Activated CD8-positive, alpha-beta T cell treated with anti-CD3 and anti-CD28 coated beads, Interleukin-2, amount 10 ng/mL, durations not matched to agents 7 days and 5 days (primary cell): ENCODE results near the gene FBXO34. TPM values are rescaled to one million over a fixed set of nuclear protein-coding genes. Genes with fewer than 3 reads are reported as not detected.
A peak's percentile ranks its signal among the peaks of the same experiment; 100 is the strongest.
"Not testable (repeated sequence)": the region's sequence is repeated elsewhere in the genome, so short reads cannot be mapped to it uniquely, and the experiment has no call there.

Experiments
- ATAC-seq: fragments of 150-1000 bp; cut with Tn5 transposase; one replicate; pipeline ENCODE4 v1.10.0; 2021; ENCODE audit warnings: moderate library complexity
- CTCF ChIA-PET: fragments of 350-600 bp; sonication (Branson Sonifier 250); formaldehyde crosslinking; loops from one replicate; lab custom pipeline; 2021; ENCODE audit warnings: antibody characterized with exemption; lab: Charles Lee
- POLR2A ChIA-PET: fragments of 350-600 bp; sonication (Branson Sonifier 250); formaldehyde crosslinking; loops from one replicate; lab custom pipeline; 2021; ENCODE audit warnings: antibody characterized with exemption; lab: Charles Lee
- DNase-seq: peaks from one replicate; pipeline ENCODE4 v3.0.0-alpha.2; 2020
- H3K27ac Mint-ChIP-seq: one replicate; pipeline ENCODE4 v1.8.0; 2021; ENCODE audit warnings: mild to moderate bottlenecking, mixed read lengths
- H3K27me3 Mint-ChIP-seq: one replicate; pipeline ENCODE4 v1.8.0; 2021; ENCODE audit warnings: low read depth, mixed read lengths
- H3K36me3 Mint-ChIP-seq: one replicate; pipeline ENCODE4 v1.8.0; 2021; ENCODE audit warnings: low read depth, mixed read lengths
- H3K4me1 Mint-ChIP-seq: one replicate; pipeline ENCODE4 v1.8.0; 2021; ENCODE audit warnings: low read depth, mixed read lengths
- H3K4me3 Mint-ChIP-seq: one replicate; pipeline ENCODE4 v1.8.0; 2021; ENCODE audit warnings: mild to moderate bottlenecking, mixed read lengths
- H3K9me3 Mint-ChIP-seq: one replicate; pipeline ENCODE4 v1.8.0; 2022; ENCODE audit warnings: mixed read lengths; ENCODE audit not compliant: insufficient read depth
- total RNA-seq, 2 experiments: library from RNA; stranded (reverse); gene quantifications; one replicate each; pipeline ENCODE4 v1.2.3, GENCODE V29; 2021

FBXO34 gene
- total RNA-seq, 2 experiments from 2014 or later, result 17.4 to 18.3 TPM

- POLR2A ChIA-PET, result interaction anchor here (0.9 to 1.1 kb wide), 2 partner anchors 21 to 56 kb away, joined by 3 to 4 read pairs; no protein-coding TSS in a partner anchor
- peaks cover 66% of the 10 kb centered on the region for H3K4me1 Mint-ChIP-seq
- ATAC-seq, result peak; percentile 37
Measured at GRCh38 chr14:55333711-55334485, 62.7 kb downstream of the FBXO34 start.

DNA sequence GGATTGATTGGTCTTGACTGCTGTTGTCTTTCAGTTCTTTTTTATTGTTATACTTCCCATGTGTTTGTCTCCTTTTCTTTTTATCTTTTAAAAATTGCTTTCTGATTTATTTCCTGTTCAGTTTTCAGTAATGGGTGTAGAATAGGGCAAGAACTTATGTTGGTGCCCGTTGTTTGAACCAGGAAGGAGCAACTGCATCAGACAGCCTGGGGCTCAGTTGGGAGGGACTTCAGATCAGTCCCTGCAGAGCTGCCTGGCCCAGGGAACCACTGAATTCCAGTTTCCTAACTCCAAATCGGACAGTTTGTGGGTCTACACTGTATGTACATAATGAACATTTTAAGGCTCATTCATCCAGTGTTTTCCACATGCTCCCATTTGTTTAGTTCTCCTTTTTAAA lies 64.9 kb downstream of the FBXO34 start:
- H3K9me3 Mint-ChIP-seq, result no peaks in the 10 kb centered on the region
- no peak overlapping the region for H3K4me3 Mint-ChIP-seq
- DNase-seq (peak; percentile 46), ATAC-seq (no peak)
- CTCF ChIA-PET, result interaction anchor here (1.0 to 1.3 kb wide), 2 partner anchors 11 to 18 kb away, joined by 3 to 8 read pairs; no protein-coding TSS in a partner anchor
- POLR2A ChIA-PET, result no interaction called here
- peak overlapping the region; percentile 17 for H3K27ac Mint-ChIP-seq
- peaks cover 5% of the 10 kb centered on the region for H3K36me3 Mint-ChIP-seq
- peaks cover 71% of the 10 kb centered on the region for H3K4me1 Mint-ChIP-seq
- no peaks in the 10 kb centered on the region for H3K27me3 Mint-ChIP-seq

More at GRCh38 chr14:55333711-55334485, 62.7 kb downstream of the FBXO34 start:
- no peaks in the 10 kb centered on the region for H3K9me3 Mint-ChIP-seq
- no peaks in the 10 kb centered on the region for H3K27me3 Mint-ChIP-seq
- peak overlapping the region; percentile 64 for H3K4me3 Mint-ChIP-seq
- H3K36me3 Mint-ChIP-seq, result peaks cover 5% of the 10 kb centered on the region
- DNase-seq, result no peak
- CTCF ChIA-PET, result interaction anchor here (0.7 to 3.4 kb wide), 15 partner anchors 12 to 122 kb away, joined by 3 to 36 read pairs (median 4); partner anchors contain the start of gene FBXO34
- H3K27ac Mint-ChIP-seq, result peak overlapping the region; percentile 83

GRCh38 chr14:55336691-55337090 lies 65.5 kb downstream of the FBXO34 start:
- peak overlapping the region; percentile 17 for H3K27ac Mint-ChIP-seq
- H3K4me3 Mint-ChIP-seq, result no peak overlapping the region
- H3K9me3 Mint-ChIP-seq, result no peaks in the 10 kb centered on the region
- CTCF ChIA-PET, result interaction anchor here (1.0 to 1.3 kb wide), 2 partner anchors 10 to 18 kb away, joined by 3 to 8 read pairs; no protein-coding TSS in a partner anchor
- no peaks in the 10 kb centered on the region for H3K27me3 Mint-ChIP-seq
- POLR2A ChIA-PET, result no interaction called here
- peaks cover 72% of the 10 kb centered on the region for H3K4me1 Mint-ChIP-seq
- no peak for ATAC-seq
- DNase-seq, result no peak
- peaks cover 5% of the 10 kb centered on the region for H3K36me3 Mint-ChIP-seq

DNA sequence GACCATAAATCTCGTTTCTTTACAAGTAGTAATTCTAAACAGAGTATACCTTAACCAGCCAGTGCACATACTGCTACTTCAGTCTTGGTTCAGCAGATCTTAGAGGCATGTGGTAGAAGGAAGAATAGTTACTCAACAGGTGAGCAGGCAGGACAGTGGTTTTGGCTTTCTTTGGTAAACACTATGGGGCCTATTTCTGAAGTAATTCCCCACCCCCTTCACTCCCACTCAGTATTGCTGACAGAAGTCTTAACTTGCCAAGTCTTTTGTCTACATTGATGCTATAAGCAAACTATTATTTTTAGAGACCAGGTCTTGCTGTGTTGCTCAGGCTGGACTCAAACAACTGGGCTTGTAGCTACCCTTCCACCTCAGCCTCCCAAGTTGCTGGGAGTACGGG lies 68.5 kb downstream of the FBXO34 start:
- POLR2A ChIA-PET, result interaction anchor here (0.6 kb wide), 1 partner anchor 14 kb away, joined by 3 read pairs; no protein-coding TSS in a partner anchor
- peaks cover 4% of the 10 kb centered on the region for H3K36me3 Mint-ChIP-seq
- no peak for DNase-seq

DNA sequence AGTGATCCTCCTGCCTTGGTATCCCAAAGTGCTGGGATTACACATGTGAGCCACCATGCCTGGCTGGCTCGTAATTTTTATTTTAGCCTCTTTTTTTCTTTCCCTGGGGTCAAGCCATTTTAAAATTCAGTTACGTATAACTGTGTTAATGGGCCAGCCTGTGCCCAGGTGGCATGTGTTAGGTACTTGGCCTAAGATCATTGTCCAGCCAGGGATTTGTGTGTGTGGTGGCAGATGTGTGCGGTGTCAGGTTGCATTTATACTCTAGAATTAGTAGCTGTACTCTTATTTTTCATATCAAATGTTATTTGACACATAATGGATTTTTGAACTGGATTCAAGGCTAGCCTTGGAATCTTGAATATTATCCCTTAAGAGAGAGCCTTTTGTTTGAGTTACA lies 69.3 kb downstream of the FBXO34 start:
- no peak overlapping the region for H3K27ac Mint-ChIP-seq
- no peaks in the 10 kb centered on the region for H3K27me3 Mint-ChIP-seq
- DNase-seq (no peak), ATAC-seq (no peak)
- ChIA-PET POLR2A (interaction anchor here (0.6 kb wide), 1 partner anchor 13 kb away, joined by 3 read pairs; no protein-coding TSS in a partner anchor), CTCF (interaction anchor here (1.4 to 3.5 kb wide), 2 partner anchors 10 to 15 kb away, joined by 3 to 26 read pairs; no protein-coding TSS in a partner anchor)
- H3K36me3 Mint-ChIP-seq, result peaks cover 2% of the 10 kb centered on the region
- no peak overlapping the region for H3K4me3 Mint-ChIP-seq
- H3K9me3 Mint-ChIP-seq, result no peaks in the 10 kb centered on the region
- peaks cover 36% of the 10 kb centered on the region for H3K4me1 Mint-ChIP-seq

More for the DNA sequence above, 68.5 kb downstream of the FBXO34 start:
- CTCF ChIA-PET, result interaction anchor here (0.6 to 3.5 kb wide), 4 partner anchors 11 to 69 kb away, joined by 3 to 26 read pairs (median 3); no protein-coding TSS in a partner anchor
- ATAC-seq, result no peak
- Mint-ChIP-seq H3K9me3 (no peaks in the 10 kb centered on the region), H3K27ac (peak overlapping the region; percentile 14), H3K4me1 (peaks cover 43% of the 10 kb centered on the region), H3K27me3 (no peaks in the 10 kb centered on the region), H3K4me3 (no peak overlapping the region)

DNA sequence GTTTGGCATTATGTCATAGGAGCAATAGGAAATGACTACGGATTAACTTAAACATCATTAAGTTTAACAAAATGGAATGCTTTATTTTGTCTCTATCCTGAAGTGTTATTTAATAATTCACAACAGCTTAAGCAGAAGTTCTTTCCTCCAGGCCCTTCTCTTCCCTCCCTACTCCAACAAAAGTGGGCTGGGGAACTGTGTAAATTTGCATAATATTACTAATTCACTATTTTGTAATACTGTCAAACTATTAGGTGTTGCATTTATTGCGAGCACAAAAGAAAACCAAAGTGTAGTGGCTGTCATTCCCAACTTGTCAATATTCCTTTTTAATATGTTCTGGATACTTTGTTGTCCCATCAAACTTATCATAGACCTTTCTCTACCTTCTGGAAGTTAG lies 70.6 kb downstream of the FBXO34 start:
- DNase-seq (no peak), ATAC-seq (no peak)
- H3K27me3 Mint-ChIP-seq, result no peaks in the 10 kb centered on the region
- CTCF ChIA-PET, result interaction anchor here (2.8 kb wide), 1 partner anchor 12 kb away, joined by 12 read pairs; no protein-coding TSS in a partner anchor
- no peaks in the 10 kb centered on the region for H3K9me3 Mint-ChIP-seq
- POLR2A ChIA-PET, result no interaction called here
- no peak overlapping the region for H3K27ac Mint-ChIP-seq
- no peak overlapping the region for H3K4me3 Mint-ChIP-seq
- H3K36me3 Mint-ChIP-seq, result peaks cover 2% of the 10 kb centered on the region
- H3K4me1 Mint-ChIP-seq, result peaks cover 28% of the 10 kb centered on the region

- H3K4me3 Mint-ChIP-seq, H3K9me3 Mint-ChIP-seq, H3K27me3 Mint-ChIP-seq, H3K36me3 Mint-ChIP-seq, DNase-seq, ATAC-seq, POLR2A ChIA-PET, H3K27ac Mint-ChIP-seq: not testable (repeated sequence)
- H3K4me1 Mint-ChIP-seq, result peaks cover 24% of the 10 kb centered on the region
- CTCF ChIA-PET, result interaction anchor here (1.9 to 2.8 kb wide), 3 partner anchors 10 to 74 kb away, joined by 7 to 17 read pairs (median 12); partner anchors contain the start of gene FBXO34
Measured at GRCh38 chr14:55344582-55345163, 73.5 kb downstream of the FBXO34 start.

DNA sequence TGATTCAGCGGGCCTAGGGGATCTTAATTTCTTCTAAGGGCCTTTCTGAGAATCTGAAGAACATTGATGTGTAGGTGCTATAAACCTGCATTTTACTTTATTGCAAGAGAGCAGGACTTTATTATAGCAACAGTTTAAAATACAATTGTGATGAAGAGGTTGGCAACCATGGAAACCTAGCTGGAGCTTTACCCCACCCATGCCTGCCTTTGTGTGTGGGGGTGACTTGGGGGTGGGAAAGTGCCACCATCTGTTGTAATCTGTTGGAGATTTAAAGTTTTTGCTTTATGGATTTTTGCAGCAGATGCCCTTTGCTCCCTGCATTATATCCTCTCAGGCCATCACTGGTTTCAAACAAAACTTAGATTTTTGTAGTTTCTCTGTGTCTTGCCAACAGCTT lies 75.8 kb downstream of the FBXO34 start:
- DNase-seq (no peak), ATAC-seq (no peak)
- Mint-ChIP-seq H3K4me3 (no peak overlapping the region), H3K9me3 (no peaks in the 10 kb centered on the region), H3K36me3 (peaks cover 7% of the 10 kb centered on the region), H3K4me1 (peaks cover 17% of the 10 kb centered on the region), H3K27ac (no peak overlapping the region), H3K27me3 (no peaks in the 10 kb centered on the region)
- ChIA-PET POLR2A (interaction anchor here (0.7 kb wide), 1 partner anchor 9 kb away, joined by 3 read pairs; no protein-coding TSS in a partner anchor), CTCF (interaction anchor here (1.0 to 2.9 kb wide), 5 partner anchors 8 to 81 kb away, joined by 3 to 19 read pairs (median 4); partner anchors contain the start of gene FBXO34)

DNA sequence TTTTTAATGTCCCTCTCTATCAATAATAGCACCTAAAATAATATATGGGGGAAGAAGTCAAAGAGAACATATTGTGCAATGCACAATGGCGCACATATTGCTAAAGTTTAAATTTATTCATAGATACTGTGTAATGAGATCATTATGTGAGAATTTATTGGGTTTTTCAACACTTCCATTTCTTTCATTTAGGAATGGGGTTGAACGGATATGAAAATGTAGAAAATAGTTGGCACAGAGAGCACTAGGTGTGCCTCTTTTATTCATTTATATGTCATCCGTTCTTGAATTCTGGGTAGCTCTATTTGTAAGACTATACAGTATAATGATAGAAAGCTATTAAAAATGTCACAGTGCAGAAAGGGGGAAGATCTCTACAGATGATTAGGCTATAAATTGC lies 76.5 kb downstream of the FBXO34 start:
- peaks cover 17% of the 10 kb centered on the region for H3K4me1 Mint-ChIP-seq
- POLR2A ChIA-PET, result interaction anchor here (0.5 to 0.7 kb wide), 2 partner anchors 10 to 20 kb away, joined by 3 read pairs; no protein-coding TSS in a partner anchor
- H3K36me3 Mint-ChIP-seq, result peaks cover 9% of the 10 kb centered on the region
- no peak overlapping the region for H3K27ac Mint-ChIP-seq
- H3K4me3 Mint-ChIP-seq, result no peak overlapping the region
- no peak for DNase-seq
- CTCF ChIA-PET, result interaction anchor here (0.9 to 2.9 kb wide), 5 partner anchors 12 to 102 kb away, joined by 3 to 19 read pairs (median 4); partner anchors contain the start of gene FBXO34
- H3K9me3 Mint-ChIP-seq, result no peaks in the 10 kb centered on the region
- no peak for ATAC-seq
- H3K27me3 Mint-ChIP-seq, result no peaks in the 10 kb centered on the region

DNA sequence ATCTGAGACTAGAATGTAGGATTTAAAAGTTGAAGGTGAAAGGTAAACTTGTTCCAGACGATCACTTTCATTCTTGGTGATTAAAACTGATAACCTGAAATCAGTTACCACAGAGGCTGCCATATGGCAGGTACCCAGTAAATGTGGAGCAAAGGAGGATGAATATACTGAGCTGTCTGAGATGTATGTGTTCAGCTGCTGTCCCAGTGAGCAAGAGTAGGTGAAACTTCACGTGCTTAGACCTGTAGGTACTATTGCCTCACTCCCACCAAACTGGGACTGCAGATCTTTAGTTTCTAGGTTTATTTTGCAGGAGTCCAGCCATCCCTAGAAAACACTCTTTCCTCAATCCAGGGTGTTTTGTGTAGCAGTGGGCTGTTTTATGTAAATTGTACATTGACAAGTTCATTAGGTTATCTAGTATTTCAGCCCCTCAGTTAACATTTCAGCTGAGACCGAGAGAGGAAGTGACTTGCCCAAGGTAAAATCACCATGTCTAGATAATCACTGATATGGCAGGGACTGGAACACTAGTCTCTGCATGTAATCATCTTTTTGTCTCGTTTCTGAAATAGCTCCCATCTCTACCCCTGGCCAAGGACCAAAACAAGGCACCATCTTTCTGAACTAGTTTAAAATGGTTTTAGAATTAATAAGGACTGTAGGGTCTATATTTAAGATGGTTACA lies 77.7 kb downstream of the FBXO34 start:
- H3K4me1 Mint-ChIP-seq, result peaks cover 22% of the 10 kb centered on the region
- no peak for ATAC-seq
- CTCF ChIA-PET, result interaction anchor here (1.2 to 4.3 kb wide), 3 partner anchors 17 to 78 kb away, joined by 3 to 19 read pairs (median 11); no protein-coding TSS in a partner anchor

DNA sequence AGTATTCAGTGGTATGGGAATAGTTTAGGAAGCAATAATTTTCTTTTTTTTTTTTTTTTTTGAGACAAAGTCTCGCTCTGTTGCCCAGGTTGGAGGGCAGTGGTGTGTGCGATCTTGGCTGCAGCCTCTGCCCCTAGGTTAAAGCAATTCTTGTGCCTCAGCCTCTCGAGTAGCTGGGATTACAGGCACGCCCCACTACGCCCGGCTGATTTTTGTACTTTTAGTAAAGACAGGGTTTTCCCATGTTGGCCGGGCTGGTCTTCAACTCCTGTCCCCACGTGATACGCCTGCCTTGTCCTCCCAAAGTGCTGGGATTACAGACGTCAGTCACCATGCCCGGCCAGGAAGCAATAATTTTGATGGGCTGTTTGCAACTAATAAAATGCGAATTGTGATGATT lies 78.3 kb downstream of the FBXO34 start:
- H3K4me1 Mint-ChIP-seq, result peaks cover 28% of the 10 kb centered on the region
- POLR2A ChIA-PET, result interaction anchor here (0.8 kb wide), 1 partner anchor 78 kb away, joined by 3 read pairs; no protein-coding TSS in a partner anchor
- H3K27ac Mint-ChIP-seq, result no peak overlapping the region

More for the DNA sequence above, 77.7 kb downstream of the FBXO34 start:
- H3K4me3 Mint-ChIP-seq, result no peak overlapping the region
- no peak for DNase-seq
- POLR2A ChIA-PET, result no interaction called here
- H3K27me3 Mint-ChIP-seq, result no peaks in the 10 kb centered on the region
- no peaks in the 10 kb centered on the region for H3K9me3 Mint-ChIP-seq
- H3K27ac Mint-ChIP-seq, result no peak overlapping the region
- peaks cover 9% of the 10 kb centered on the region for H3K36me3 Mint-ChIP-seq

More for the DNA sequence above, 78.3 kb downstream of the FBXO34 start:
- no peak overlapping the region for H3K4me3 Mint-ChIP-seq
- CTCF ChIA-PET, result interaction anchor here (0.9 to 4.3 kb wide), 10 partner anchors 12 to 104 kb away, joined by 3 to 19 read pairs (median 4); no protein-coding TSS in a partner anchor
- peaks cover 9% of the 10 kb centered on the region for H3K36me3 Mint-ChIP-seq
- ATAC-seq (no peak), DNase-seq (no peak)
- no peaks in the 10 kb centered on the region for H3K27me3 Mint-ChIP-seq
- H3K9me3 Mint-ChIP-seq, result no peaks in the 10 kb centered on the region
